ENCODE data around the gene LCE3B. TPM values are rescaled to one million over a fixed set of nuclear protein-coding genes. Genes with fewer than 3 reads are reported as not detected.

LCE3B gene
- total RNA-seq, 1 experiment from 2014 or later = not detected

DNA sequence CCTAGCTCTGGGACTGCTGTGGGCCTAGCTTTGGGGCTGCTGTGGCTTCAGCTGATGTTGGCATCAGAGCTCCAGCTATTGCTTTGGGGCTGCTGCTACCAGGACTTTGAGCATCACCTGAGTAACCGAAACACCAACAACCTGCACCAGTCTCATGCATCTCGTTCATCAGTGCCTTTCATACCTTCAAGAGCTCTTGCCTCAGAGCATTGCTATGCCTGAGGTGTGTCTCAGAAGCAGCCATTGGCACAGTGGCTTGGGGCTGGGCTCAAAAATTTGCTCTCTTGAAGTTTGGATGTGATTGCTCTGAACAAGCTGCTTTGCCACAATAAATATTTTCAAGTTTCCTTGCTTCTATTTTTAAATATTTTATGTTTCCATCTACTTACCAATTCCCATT is 42.8 kb downstream of the LCE3B start:
- Mint-ChIP-seq H3K4me3 (ENCODE audit: low read depth, unreplicated experiment) (no peak overlapping the region), H3K4me1 (ENCODE audit: low read depth, unreplicated experiment) (no peaks in the 10 kb centered on the region), H3K36me3 (ENCODE audit: insufficient read depth, unreplicated experiment) (no peaks in the 10 kb centered on the region), H3K27ac (ENCODE audit: unreplicated experiment) (no peak overlapping the region), H3K9me3 (ENCODE audit: low read depth, unreplicated experiment) (no peaks in the 10 kb centered on the region), H3K27me3 (ENCODE audit: unreplicated experiment) (peaks cover 66% of the 10 kb centered on the region)
- CTCF ChIA-PET = no interaction called here
- intact Hi-C loops (cut with micrococcal nuclease; ENCODE audit: unreplicated experiment) = loop anchor here (10.0 kb wide), 3 partner anchors 78 to 538 kb away; partner anchors contain the start of gene SPRR1B
- DNase-seq = no peak
- TF ChIP-seq, protein P1, sequence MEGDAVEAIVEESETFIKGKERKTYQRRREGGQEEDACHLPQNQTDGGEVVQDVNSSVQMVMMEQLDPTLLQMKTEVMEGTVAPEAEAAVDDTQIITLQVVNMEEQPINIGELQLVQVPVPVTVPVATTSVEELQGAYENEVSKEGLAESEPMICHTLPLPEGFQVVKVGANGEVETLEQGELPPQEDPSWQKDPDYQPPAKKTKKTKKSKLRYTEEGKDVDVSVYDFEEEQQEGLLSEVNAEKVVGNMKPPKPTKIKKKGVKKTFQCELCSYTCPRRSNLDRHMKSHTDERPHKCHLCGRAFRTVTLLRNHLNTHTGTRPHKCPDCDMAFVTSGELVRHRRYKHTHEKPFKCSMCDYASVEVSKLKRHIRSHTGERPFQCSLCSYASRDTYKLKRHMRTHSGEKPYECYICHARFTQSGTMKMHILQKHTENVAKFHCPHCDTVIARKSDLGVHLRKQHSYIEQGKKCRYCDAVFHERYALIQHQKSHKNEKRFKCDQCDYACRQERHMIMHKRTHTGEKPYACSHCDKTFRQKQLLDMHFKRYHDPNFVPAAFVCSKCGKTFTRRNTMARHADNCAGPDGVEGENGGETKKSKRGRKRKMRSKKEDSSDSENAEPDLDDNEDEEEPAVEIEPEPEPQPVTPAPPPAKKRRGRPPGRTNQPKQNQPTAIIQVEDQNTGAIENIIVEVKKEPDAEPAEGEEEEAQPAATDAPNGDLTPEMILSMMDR (IDR thresholded peaks at IDR 0.05; ENCODE audit: unreplicated experiment) = no peak
- no TSS peak for BruUV-seq (replicated peaks)

DNA sequence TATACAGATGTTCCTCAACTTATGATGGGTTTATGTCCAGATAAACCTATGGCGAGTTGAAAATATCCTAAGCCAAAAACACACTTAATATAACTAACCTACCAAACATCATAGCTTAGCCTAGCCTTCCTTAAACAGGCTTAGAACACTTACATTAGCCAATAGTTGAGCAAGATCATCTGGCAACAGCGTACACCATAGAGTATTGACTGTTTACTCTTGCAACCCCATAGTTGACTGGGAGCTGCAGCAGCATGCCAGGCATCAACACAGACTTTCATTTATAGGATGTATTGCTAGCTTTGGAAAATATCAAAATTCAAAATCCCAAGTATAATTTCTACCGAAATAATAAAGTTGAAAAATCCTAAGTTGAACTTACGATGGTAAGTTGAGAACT is 44.1 kb downstream of the LCE3B start:
- no peaks in the 10 kb centered on the region for H3K36me3 Mint-ChIP-seq (ENCODE audit: insufficient read depth, unreplicated experiment)
- H3K27ac Mint-ChIP-seq (ENCODE audit: unreplicated experiment) = no peak overlapping the region
- peaks cover 66% of the 10 kb centered on the region for H3K27me3 Mint-ChIP-seq (ENCODE audit: unreplicated experiment)
- BruUV-seq (replicated peaks) = no TSS peak
- CTCF ChIA-PET = interaction anchor here (1.4 kb wide), 1 partner anchor 212 kb away, joined by 3 read pairs; no protein-coding TSS in a partner anchor
- no peak overlapping the region for H3K4me3 Mint-ChIP-seq (ENCODE audit: low read depth, unreplicated experiment)
- TF ChIP-seq, protein P1 (IDR thresholded peaks at IDR 0.05; ENCODE audit: unreplicated experiment) = no peak
- no peaks in the 10 kb centered on the region for H3K4me1 Mint-ChIP-seq (ENCODE audit: low read depth, unreplicated experiment)
- H3K9me3 Mint-ChIP-seq (ENCODE audit: low read depth, unreplicated experiment) = no peaks in the 10 kb centered on the region
- intact Hi-C loops (cut with micrococcal nuclease; ENCODE audit: unreplicated experiment) = loop anchor here (10.0 kb wide), 3 partner anchors 77 to 537 kb away; partner anchors contain the start of gene SPRR1B
- DNase-seq = no peak

DNA sequence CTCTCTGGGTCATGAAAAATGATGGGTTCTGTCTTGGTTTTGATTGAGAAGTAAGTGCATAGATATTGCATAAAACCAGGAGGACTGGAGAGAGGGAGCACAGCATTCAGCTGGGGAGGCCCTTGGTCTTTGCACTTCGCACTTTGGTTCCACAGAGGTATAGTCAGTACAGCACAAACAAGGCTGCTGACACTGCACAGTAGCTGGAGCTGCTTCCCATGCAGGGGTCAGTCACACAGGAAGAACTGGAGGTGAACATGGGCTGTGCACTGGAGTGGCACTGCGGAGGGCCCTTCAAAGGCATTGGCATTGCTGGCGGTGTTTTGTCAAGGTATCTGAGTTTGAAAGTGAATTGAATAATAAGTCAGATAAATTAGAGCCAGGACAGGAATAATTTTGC is 45.0 kb downstream of the LCE3B start:
- intact Hi-C loops (cut with micrococcal nuclease; ENCODE audit: unreplicated experiment) = loop anchor here (10.0 kb wide), 3 partner anchors 76 to 536 kb away; partner anchors contain the start of gene SPRR1B
- H3K4me1 Mint-ChIP-seq (ENCODE audit: low read depth, unreplicated experiment) = no peaks in the 10 kb centered on the region
- no TSS peak for BruUV-seq (replicated peaks)
- H3K27me3 Mint-ChIP-seq (ENCODE audit: unreplicated experiment) = peaks cover 74% of the 10 kb centered on the region
- no peaks in the 10 kb centered on the region for H3K36me3 Mint-ChIP-seq (ENCODE audit: insufficient read depth, unreplicated experiment)
- H3K9me3 Mint-ChIP-seq (ENCODE audit: low read depth, unreplicated experiment) = no peaks in the 10 kb centered on the region
- H3K4me3 Mint-ChIP-seq (ENCODE audit: low read depth, unreplicated experiment) = no peak overlapping the region
- no peak overlapping the region for H3K27ac Mint-ChIP-seq (ENCODE audit: unreplicated experiment)
- TF ChIP-seq, protein P1 (IDR thresholded peaks at IDR 0.05; ENCODE audit: unreplicated experiment) = no peak
- CTCF ChIA-PET = no interaction called here
- DNase-seq = no peak

DNA sequence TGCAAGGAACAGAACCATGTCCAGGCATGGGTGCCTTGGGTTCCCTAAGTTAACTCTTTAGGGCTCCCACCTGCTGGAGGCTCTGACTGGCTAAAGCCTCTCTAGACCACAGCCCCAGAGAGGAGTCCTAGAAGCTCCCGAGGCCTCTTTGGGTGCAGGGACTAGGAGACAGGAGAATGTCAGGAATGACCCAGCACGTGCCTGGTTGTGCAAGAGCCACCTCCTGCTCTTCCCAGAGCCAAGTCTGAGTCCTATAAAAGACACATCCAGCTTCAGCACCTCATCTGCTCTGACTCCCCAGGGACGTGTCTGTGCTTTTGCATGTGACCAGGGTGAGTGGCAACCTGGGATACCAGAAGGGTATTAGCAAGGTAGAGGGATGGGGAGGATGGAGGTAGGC is 49.5 kb downstream of the LCE3B start, which contains the start of gene LCE2D:
Gene LCE2D (plus strand): TSS at position 283 of the 400 bp plus-strand sequence. CDS start 726 bp downstream, outside the sequence.
- H3K4me3 Mint-ChIP-seq (ENCODE audit: low read depth, unreplicated experiment) = no peak within 1 kb of the TSS
- H3K4me1 Mint-ChIP-seq (ENCODE audit: low read depth, unreplicated experiment) = no peaks in the 10 kb centered on the region
- no peaks in the 10 kb centered on the region for H3K36me3 Mint-ChIP-seq (ENCODE audit: insufficient read depth, unreplicated experiment)
- TF ChIP-seq, protein P1 (IDR thresholded peaks at IDR 0.05; ENCODE audit: unreplicated experiment) = no peak
- intact Hi-C loops (cut with micrococcal nuclease; ENCODE audit: unreplicated experiment) = no loop called here
- H3K27me3 Mint-ChIP-seq (ENCODE audit: unreplicated experiment) = peaks cover 94% of the 10 kb centered on the region
- no peak within 1 kb of the TSS for H3K27ac Mint-ChIP-seq (ENCODE audit: unreplicated experiment)
- CTCF ChIA-PET = no interaction called here
- no peak for DNase-seq
- BruUV-seq (replicated peaks) = no TSS peak
- no peaks in the 10 kb centered on the region for H3K9me3 Mint-ChIP-seq (ENCODE audit: low read depth, unreplicated experiment)

Other genes starting within 250 kb of the LCE3B start
- gene CRNN, start 199.5 kb upstream of the LCE3B start, total RNA-seq (2022) = not detected in 2 replicates
- not detected in 2 replicates for gene LCE5A, start 103.0 kb upstream of the LCE3B start, total RNA-seq (2022)
- gene CRCT1, start 99.3 kb upstream of the LCE3B start, total RNA-seq (2022) = not detected in 2 replicates
- gene LCE3E, start 47.0 kb upstream of the LCE3B start, total RNA-seq (2022) = not detected in 2 replicates
- gene LCE3D, start 33.3 kb upstream of the LCE3B start, total RNA-seq (2022) = not detected in 2 replicates
- not detected in 2 replicates for gene LCE3C, start 13.6 kb upstream of the LCE3B start, total RNA-seq (2022)
- gene LCE3A, start 9.3 kb downstream of the LCE3B start, total RNA-seq (2022) = not detected in 2 replicates
- not detected in 2 replicates for gene LCE2D, start 49.6 kb downstream of the LCE3B start, total RNA-seq (2022)
- gene LCE2C, start 61.5 kb downstream of the LCE3B start, total RNA-seq (2022) = not detected in 2 replicates
- gene LCE2B, start 72.3 kb downstream of the LCE3B start, total RNA-seq (2022) = not detected in 2 replicates
- gene LCE2A, start 84.5 kb downstream of the LCE3B start, total RNA-seq (2022) = not detected in 2 replicates
- not detected in 2 replicates for gene LCE4A, start 94.3 kb downstream of the LCE3B start, total RNA-seq (2022)
- not detected in 2 replicates for gene KPRP, start 144.2 kb downstream of the LCE3B start, total RNA-seq (2022)
- not detected in 2 replicates for gene LCE1F, start 161.3 kb downstream of the LCE3B start, total RNA-seq (2022)
- not detected in 2 replicates for gene LCE1E, start 172.4 kb downstream of the LCE3B start, total RNA-seq (2022)
- not detected in 2 replicates for gene LCE1D, start 182.9 kb downstream of the LCE3B start, total RNA-seq (2022)
- gene LCE1C, start 192.8 kb downstream of the LCE3B start, total RNA-seq (2022) = not detected in 2 replicates
- gene LCE1B, start 198.2 kb downstream of the LCE3B start, total RNA-seq (2022) = not detected in 2 replicates
- not detected in 2 replicates for gene LCE1A, start 213.7 kb downstream of the LCE3B start, total RNA-seq (2022)
- not detected in 2 replicates for gene LCE6A, start 229.0 kb downstream of the LCE3B start, total RNA-seq (2022)
- gene LCE7A, start 246.2 kb downstream of the LCE3B start, total RNA-seq (2022) = not detected in 2 replicates

Data from Calu3 (cell line).